Nephron progenitor cell (in vitro differentiated cells): ENCODE data around the gene BAG2.

Experiments
- DNase-seq: peaks from one replicate; pipeline ENCODE4 v3.0.0; 2021
- H3K27ac Mint-ChIP-seq: 2 replicates; pipeline ENCODE4 v1.8.0; 2021; ENCODE audit warnings: mild to moderate bottlenecking, moderate library complexity, mixed read lengths
- H3K27me3 Mint-ChIP-seq: 2 replicates; pipeline ENCODE4 v1.8.0; 2021; ENCODE audit warnings: mild to moderate bottlenecking, low read depth, mixed read lengths; ENCODE audit not compliant: poor library complexity
- H3K36me3 Mint-ChIP-seq: 2 replicates; pipeline ENCODE4 v1.8.0; 2021; ENCODE audit warnings: low read depth, mixed read lengths
- H3K4me1 Mint-ChIP-seq: 2 replicates; pipeline ENCODE4 v1.8.0; 2021; ENCODE audit warnings: mixed read lengths
- H3K4me3 Mint-ChIP-seq: 2 replicates; pipeline ENCODE4 v1.8.0; 2021; ENCODE audit warnings: mild to moderate bottlenecking, moderate library complexity, mixed read lengths
- H3K9me3 Mint-ChIP-seq: 2 replicates; pipeline ENCODE4 v1.8.0; 2021; ENCODE audit warnings: mild to moderate bottlenecking, moderate library complexity, mixed read lengths
- CTCF ChIP-seq: fragments of 200-600 bp; sonication (generic); IDR thresholded peaks from 2 replicates; pipeline ENCODE4 v1.5.0; 2021; ENCODE audit warnings: antibody characterized with exemption

BAG2 gene

DNA sequence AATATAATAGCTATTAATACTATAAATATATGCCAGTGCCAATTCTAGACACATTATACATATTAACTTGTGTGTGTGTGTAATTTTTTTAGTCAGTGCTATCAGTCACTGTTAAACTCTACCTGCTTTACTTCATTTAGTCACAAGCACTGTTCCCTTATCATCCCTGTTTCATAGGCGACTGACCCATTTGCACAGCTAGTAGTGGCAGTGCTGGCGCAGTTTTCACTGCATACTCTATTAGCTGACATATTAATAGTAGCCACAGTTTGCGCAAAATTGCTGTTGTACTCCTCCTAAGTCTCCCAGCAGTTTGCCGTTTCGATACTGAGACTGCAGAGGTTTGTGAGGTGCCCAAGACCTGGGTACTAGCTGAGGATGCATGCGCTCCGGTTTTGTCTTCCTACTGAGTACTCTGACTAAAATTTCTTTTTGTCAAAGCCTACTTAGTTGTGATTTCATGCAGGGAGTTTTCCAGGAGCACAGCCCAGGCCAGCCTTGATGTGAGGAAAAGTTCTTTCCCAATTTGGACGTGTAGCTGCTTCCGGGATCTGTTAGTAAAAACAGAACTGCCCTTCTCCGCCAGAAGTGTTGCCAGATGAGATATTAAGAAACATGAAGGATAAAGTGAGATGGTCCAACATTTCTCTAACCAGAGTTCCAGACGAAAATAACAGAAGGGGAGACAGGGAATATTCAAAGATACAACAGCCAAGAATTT, 5.6 kb downstream of the BAG2 start:
- no peak for TF ChIP-seq CTCF
- no peak overlapping the region for H3K4me3 Mint-ChIP-seq
- H3K27me3 Mint-ChIP-seq, result peaks cover 3% of the 10 kb centered on the region
- no peak for DNase-seq
- H3K36me3 Mint-ChIP-seq, result peaks cover 48% of the 10 kb centered on the region
- H3K27ac Mint-ChIP-seq, result no peak overlapping the region
- no peaks in the 10 kb centered on the region for H3K9me3 Mint-ChIP-seq
- H3K4me1 Mint-ChIP-seq, result peaks cover 24% of the 10 kb centered on the region

DNA sequence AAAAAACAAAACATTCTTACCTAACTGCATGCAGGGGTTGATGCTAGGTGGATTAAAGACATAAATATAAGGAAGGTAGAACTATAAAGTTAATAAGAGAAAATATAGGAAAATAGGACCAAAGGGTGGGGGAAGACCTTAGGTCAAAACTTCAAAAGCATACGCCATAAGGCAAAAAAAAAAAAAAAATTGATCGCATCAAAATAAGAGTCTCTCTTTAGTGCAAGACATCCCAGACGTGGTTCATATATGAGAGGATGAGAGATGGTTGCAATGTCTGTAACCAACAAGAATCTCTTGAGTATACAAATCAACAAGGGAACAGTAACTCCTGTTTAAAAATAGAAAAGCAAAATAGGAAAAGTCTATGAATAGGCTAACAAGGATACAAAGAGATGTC, 8.5 kb downstream of the BAG2 start:
- no peak overlapping the region for H3K4me3 Mint-ChIP-seq
- H3K36me3 Mint-ChIP-seq, result peaks cover 63% of the 10 kb centered on the region
- no peaks in the 10 kb centered on the region for H3K4me1 Mint-ChIP-seq
- no peaks in the 10 kb centered on the region for H3K9me3 Mint-ChIP-seq
- peak overlapping the region; percentile 15 for H3K27ac Mint-ChIP-seq
- H3K27me3 Mint-ChIP-seq, result no peaks in the 10 kb centered on the region
- no peak for TF ChIP-seq CTCF
- DNase-seq, result no peak

DNA sequence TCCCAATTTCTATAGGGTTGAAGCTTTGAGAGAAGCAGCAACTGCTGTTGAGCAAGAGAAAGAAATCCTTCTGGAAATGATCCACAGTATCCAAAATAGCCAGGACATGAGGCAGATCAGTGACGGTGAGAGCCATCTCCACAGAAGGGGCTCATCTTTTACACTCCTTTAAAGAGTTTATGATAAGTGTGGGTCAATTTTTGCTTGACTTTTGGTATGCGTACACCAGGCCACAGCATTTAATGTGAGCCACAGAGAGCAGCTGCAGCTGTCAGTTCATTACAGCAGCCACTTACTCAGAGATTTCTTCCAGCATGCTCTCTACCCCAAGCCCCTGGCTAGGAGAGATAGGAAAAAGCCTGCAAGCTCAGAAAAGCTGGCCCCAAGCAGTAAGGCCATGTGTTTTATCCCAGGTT, 9.9 kb downstream of the BAG2 start:
- Mint-ChIP-seq H3K27me3 (no peaks in the 10 kb centered on the region), H3K4me1 (no peaks in the 10 kb centered on the region), H3K36me3 (peaks cover 68% of the 10 kb centered on the region), H3K4me3 (no peak overlapping the region), H3K9me3 (no peaks in the 10 kb centered on the region), H3K27ac (peak overlapping the region; percentile 96)
- TF ChIP-seq CTCF, result no peak
- DNase-seq, result no peak

DNA sequence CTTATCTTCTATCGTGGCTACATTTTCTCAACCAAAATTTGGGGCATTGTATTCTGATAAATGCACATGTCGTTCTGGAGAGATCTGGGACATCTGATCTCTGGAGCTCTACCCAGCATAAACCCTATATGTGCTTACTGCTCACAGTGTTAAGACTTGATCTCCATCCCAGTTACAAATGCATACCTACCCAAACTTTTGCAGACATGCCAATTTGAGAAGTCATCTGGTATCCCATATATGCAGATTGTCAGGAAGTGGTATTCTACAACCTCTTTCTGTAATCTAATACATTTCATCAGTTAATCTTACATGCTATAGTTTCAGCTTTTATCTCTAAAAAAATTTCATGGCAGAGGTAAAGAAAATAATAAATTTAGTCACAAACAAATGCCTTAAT, 11.2 kb downstream of the BAG2 start:
- H3K27ac Mint-ChIP-seq, result no peak overlapping the region
- H3K27me3 Mint-ChIP-seq, result no peaks in the 10 kb centered on the region
- peaks cover 60% of the 10 kb centered on the region for H3K36me3 Mint-ChIP-seq
- H3K9me3 Mint-ChIP-seq, result no peaks in the 10 kb centered on the region
- no peak overlapping the region for H3K4me3 Mint-ChIP-seq
- H3K4me1 Mint-ChIP-seq, result no peaks in the 10 kb centered on the region
- no peak for DNase-seq
- TF ChIP-seq CTCF, result no peak

- TF ChIP-seq CTCF, result no peak
- peaks cover 42% of the 10 kb centered on the region for H3K36me3 Mint-ChIP-seq
- no peak overlapping the region for H3K4me3 Mint-ChIP-seq
- H3K27me3 Mint-ChIP-seq, result no peaks in the 10 kb centered on the region
- H3K4me1 Mint-ChIP-seq, result no peaks in the 10 kb centered on the region
- H3K9me3 Mint-ChIP-seq, result no peaks in the 10 kb centered on the region
- H3K27ac Mint-ChIP-seq, result no peak overlapping the region
- DNase-seq, result no peak
Measured at GRCh38 chr6:57190140-57190539, 18.0 kb downstream of the BAG2 start.

GRCh38 chr6:57193177-57193576, 21.1 kb downstream of the BAG2 start:
- TF ChIP-seq CTCF, result no peak
- H3K4me1 Mint-ChIP-seq, result no peaks in the 10 kb centered on the region
- no peak overlapping the region for H3K27ac Mint-ChIP-seq
- peaks cover 39% of the 10 kb centered on the region for H3K36me3 Mint-ChIP-seq
- no peak overlapping the region for H3K4me3 Mint-ChIP-seq
- no peaks in the 10 kb centered on the region for H3K9me3 Mint-ChIP-seq
- H3K27me3 Mint-ChIP-seq, result peaks cover under 1% of the 10 kb centered on the region
- DNase-seq, result no peak
